Immature natural killer cell (primary cell): ENCODE results near the gene MAP2K6. TPM values are rescaled to one million over a fixed set of nuclear protein-coding genes. Genes with fewer than 3 reads are reported as not detected.

Experiments
- DNase-seq, 3 donors: peaks; one replicate each; pipeline ENCODE4 v3.0.0; 2022; ENCODE audit warnings: mixed read lengths in 1 of 3
- H3K27ac Mint-ChIP-seq, 6 donors: one replicate each; pipeline ENCODE4 v1.8.0; 2020; ENCODE audit warnings: mixed read lengths in 6 of 6, mild to moderate bottlenecking in 5 of 6, inconsistent platforms in 4 of 6, moderate library complexity in 3 of 6
- H3K27me3 Mint-ChIP-seq, 3 donors: one replicate each; pipeline ENCODE4 v1.8.0; 2020 to 2021; ENCODE audit warnings: low read depth in 3 of 3, mild to moderate bottlenecking in 3 of 3, mixed read lengths in 3 of 3, moderate library complexity in 3 of 3, inconsistent platforms in 1 of 3
- H3K36me3 Mint-ChIP-seq, 3 donors: one replicate each; pipeline ENCODE4 v1.8.0; 2020; ENCODE audit warnings: mixed read lengths in 3 of 3, inconsistent platforms in 2 of 3, mild to moderate bottlenecking in 2 of 3
- H3K4me1 Mint-ChIP-seq, 2 donors: one replicate each; pipeline ENCODE4 v1.8.0; 2020; ENCODE audit warnings: inconsistent platforms in 2 of 2, mild to moderate bottlenecking in 2 of 2, mixed read lengths in 2 of 2, moderate library complexity in 1 of 2
- H3K4me3 Mint-ChIP-seq, 5 donors: one replicate each; pipeline ENCODE4 v1.8.0; 2020; ENCODE audit warnings: mild to moderate bottlenecking in 5 of 5, mixed read lengths in 5 of 5, inconsistent platforms in 3 of 5, moderate library complexity in 3 of 5
- H3K9me3 Mint-ChIP-seq, 6 donors: one replicate each; pipeline ENCODE4 v1.8.0; 2020; ENCODE audit warnings: mild to moderate bottlenecking in 6 of 6, mixed read lengths in 6 of 6, inconsistent platforms in 4 of 6, moderate library complexity in 3 of 6
- polyA plus RNA-seq, 3 donors: library from polyadenylated mRNA; unstranded; fragments of 300-500 nt; fragmentation: Illumina TruSeq; gene quantifications; one replicate each; pipeline ENCODE4 v1.2.3, GENCODE V29; 2021

The MAP2K6 gene
- polyA plus RNA-seq, 3 donors from 2014 or later: 11.6 to 14.5 (median 13.9) TPM

DNA sequence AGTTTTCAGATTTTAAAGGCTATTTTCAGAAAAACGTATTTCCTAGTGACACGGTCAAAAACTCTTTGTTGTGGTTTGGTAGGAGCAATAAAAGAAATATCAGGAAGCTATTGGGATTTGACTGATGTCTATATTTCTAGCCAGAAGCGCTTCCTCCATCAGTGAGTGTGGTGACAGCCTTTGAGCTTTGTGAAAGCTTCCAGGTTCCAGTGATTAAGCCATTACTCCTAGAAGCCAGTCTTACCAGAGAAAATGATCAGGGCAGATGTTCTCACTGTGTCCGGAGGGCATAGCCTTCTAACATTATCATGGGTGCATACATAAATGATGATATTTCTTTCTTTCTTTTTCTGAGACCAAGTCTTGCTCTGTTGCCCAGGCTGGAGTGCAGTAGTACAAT lies 39.6 kb downstream of the MAP2K6 start:
- DNase-seq: no peak
- Mint-ChIP-seq H3K4me3 (no peak overlapping the region), H3K9me3 (no peaks in the 10 kb centered on the region), H3K36me3 (peaks cover 0 to 13% (median 4%) of the 10 kb centered on the region in 3 donors), H3K27ac (no peak overlapping the region), H3K4me1 (peaks cover 14 to 36% of the 10 kb centered on the region in 2 donors), H3K27me3 (no peaks in the 10 kb centered on the region)

DNA sequence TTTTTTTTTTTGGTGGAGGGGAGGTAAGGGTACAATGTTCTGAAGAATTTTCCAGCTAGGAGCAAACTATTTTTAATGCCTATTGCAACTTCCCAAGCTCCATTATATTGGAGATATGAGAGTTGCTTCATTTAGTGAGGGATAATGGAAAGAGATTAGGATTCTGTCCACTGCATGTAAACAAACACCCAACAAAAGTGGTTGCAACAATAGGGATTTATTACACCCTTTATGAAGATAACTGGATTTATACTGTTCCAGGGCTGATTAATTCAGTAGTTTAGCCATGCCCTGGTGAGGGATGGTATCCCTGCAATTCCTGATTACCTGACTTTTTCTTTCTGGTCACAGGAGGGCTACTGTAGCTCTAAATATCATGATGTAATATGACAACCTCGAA lies 40.5 kb downstream of the MAP2K6 start:
- H3K27ac Mint-ChIP-seq: no peak overlapping the region
- no peak for DNase-seq
- H3K27me3 Mint-ChIP-seq: no peaks in the 10 kb centered on the region
- no peaks in the 10 kb centered on the region for H3K9me3 Mint-ChIP-seq
- H3K36me3 Mint-ChIP-seq: peaks cover 0 to 13% (median 4%) of the 10 kb centered on the region in 3 donors
- H3K4me1 Mint-ChIP-seq: peaks cover 16 to 34% of the 10 kb centered on the region in 2 donors
- H3K4me3 Mint-ChIP-seq: no peak overlapping the region

DNA sequence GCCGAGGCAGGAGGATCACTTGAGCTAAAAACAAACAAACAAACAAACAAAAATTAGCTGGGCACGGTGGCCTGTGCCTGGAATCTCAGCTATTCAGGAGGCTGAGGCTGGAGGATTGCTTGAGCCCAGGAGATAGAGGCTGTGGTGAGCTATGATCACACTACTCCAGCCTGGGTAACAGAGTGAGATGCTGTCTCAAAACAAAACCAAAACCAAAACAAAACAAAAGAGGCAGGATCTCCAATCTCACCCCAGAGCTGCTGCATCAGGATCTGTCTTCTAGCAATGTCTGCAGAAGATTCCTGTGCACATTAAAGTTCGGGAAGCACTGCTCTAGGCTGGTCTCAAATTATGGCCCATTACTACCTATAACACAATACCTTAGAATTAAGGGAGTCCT lies 43.1 kb downstream of the MAP2K6 start:
- H3K27me3 Mint-ChIP-seq: no peaks in the 10 kb centered on the region
- peaks cover 12 to 19% of the 10 kb centered on the region in 2 donors for H3K4me1 Mint-ChIP-seq
- DNase-seq: no peak

DNA sequence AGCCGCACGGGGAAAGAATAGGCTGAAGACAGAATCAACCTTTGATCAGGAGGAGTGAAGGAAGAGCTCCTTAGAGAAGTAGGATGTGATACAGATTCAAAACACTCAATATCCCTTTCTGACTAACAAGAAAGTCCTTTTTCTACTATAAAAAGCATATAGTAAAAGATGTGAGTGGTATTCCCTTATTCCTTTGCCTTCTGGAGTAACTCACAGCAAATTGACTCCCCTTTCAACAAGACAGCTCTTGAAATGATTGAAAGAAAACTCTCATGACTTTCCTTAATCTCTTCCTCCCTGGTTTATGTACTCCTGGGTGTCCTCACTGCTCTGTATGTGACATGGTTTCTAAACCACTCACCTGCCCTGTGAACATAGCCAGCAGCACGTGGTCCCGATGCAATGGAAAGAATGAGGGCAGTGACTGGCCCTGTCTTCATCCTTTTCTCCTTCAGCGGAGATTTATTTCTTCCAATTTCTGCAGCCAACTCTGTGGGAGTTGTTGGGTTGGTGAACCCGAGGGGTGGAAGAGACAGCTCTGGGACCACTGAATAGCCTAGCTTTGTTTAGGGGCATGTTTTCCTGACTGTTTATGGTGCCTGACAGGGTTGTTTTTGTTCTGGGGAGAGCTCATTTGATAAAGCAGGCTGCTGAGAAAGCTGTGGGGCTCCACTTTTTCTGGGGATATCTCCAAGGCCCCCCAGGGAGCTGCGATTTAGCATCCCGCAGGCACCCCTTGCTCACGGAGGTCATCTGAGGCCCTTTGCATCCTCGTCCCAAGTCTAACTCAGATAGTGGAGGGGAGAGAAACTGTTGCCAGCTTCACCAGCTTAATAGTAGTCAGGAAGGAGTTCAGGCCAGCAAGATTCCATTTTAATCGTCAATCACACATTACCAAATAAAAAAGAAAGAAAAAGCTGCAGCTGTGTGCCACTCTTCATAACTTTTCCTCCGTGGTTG lies 46.7 kb downstream of the MAP2K6 start:
- H3K27me3 Mint-ChIP-seq: no peaks in the 10 kb centered on the region
- no peak for DNase-seq
- peaks cover 0 to 13% (median 4%) of the 10 kb centered on the region in 3 donors for H3K36me3 Mint-ChIP-seq
- H3K27ac Mint-ChIP-seq: peak overlapping the region in 1 of 6 donors; percentile 31
- H3K4me3 Mint-ChIP-seq: no peak overlapping the region
- H3K9me3 Mint-ChIP-seq: no peaks in the 10 kb centered on the region
- peaks cover 12 to 19% of the 10 kb centered on the region in 2 donors for H3K4me1 Mint-ChIP-seq

More for the DNA sequence above, 43.1 kb downstream of the MAP2K6 start:
- Mint-ChIP-seq H3K4me3 (no peak overlapping the region), H3K27ac (no peak overlapping the region), H3K36me3 (peaks cover 0 to 13% (median 4%) of the 10 kb centered on the region in 3 donors), H3K9me3 (no peaks in the 10 kb centered on the region)

DNA sequence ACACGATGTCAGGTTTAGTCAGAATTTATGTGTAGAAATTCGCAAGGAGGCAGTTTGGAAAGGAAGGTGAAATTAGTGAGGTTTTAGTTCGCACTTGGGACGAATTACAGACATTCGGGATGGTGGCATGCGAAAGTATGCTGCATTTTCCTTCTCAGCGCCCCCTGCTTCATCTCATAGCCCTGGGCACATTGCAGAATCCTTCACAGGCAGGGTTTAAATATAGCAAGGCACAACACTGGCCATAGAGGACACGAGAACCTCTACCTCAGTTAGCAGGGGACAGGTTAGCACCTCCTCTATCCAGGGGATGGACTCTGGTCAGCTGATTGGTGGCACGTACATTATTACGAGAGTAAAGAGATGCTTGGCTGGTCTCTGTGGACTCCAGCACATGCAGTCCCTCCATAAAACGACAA lies 47.5 kb downstream of the MAP2K6 start:
- no peaks in the 10 kb centered on the region for H3K27me3 Mint-ChIP-seq
- peaks cover 12 to 14% of the 10 kb centered on the region in 2 donors for H3K4me1 Mint-ChIP-seq
- H3K27ac Mint-ChIP-seq: no peak overlapping the region
- no peak for DNase-seq
- H3K4me3 Mint-ChIP-seq: no peak overlapping the region
- H3K36me3 Mint-ChIP-seq: peaks cover 0 to 6% (median 4%) of the 10 kb centered on the region in 3 donors
- no peaks in the 10 kb centered on the region for H3K9me3 Mint-ChIP-seq

DNA sequence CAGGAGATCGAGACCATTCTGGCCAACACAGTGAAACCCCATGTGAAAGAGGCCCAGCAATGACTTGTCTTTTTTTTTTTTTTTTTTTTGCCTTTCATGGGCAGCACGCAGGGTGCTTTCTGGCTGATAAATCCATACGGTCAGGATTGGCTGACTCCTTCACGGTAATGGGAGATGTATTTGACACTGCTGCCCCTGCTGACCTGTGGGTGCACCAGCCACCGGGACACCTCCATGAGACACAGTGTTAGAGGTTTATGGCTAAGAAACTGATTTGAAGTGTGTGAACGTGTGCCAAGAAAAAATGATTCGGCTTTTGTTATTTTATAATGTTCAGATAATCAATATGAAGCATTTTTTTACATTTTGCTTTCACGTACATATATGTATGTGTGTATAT lies 48.4 kb downstream of the MAP2K6 start:
- DNase-seq: no peak
- Mint-ChIP-seq H3K27me3 (peaks cover 0 to 2% (median 0%) of the 10 kb centered on the region in 3 donors), H3K4me3 (no peak overlapping the region), H3K36me3 (peaks cover 0 to 5% (median 4%) of the 10 kb centered on the region in 3 donors), H3K4me1 (peaks cover 8 to 11% of the 10 kb centered on the region in 2 donors), H3K9me3 (no peaks in the 10 kb centered on the region), H3K27ac (no peak overlapping the region)

DNA sequence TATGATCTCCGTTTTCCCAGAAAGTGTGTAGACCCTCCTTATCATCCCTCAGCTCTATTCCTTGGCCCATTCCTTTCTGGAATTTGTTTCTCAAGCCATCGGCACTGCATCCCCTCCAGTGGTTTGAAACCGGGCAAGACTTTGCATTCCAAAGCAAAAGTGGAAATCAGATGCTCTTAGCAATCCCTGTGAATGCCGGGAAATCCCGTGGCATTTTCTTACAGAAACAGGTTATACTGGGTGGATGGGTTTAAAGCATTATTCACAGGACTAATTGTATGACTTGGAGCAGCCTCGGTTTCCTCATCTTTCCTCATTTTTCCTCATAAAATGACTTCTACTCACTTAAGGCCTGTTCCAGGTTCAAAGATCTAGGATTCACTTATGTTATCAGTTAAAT lies 52.0 kb downstream of the MAP2K6 start:
- DNase-seq: no peak
- peaks cover 0 to 2% (median 0%) of the 10 kb centered on the region in 3 donors for H3K27me3 Mint-ChIP-seq
- peaks cover 0 to 4% (median 0%) of the 10 kb centered on the region in 3 donors for H3K36me3 Mint-ChIP-seq
- no peak overlapping the region for H3K27ac Mint-ChIP-seq
- H3K9me3 Mint-ChIP-seq: no peaks in the 10 kb centered on the region
- H3K4me3 Mint-ChIP-seq: no peak overlapping the region
- H3K4me1 Mint-ChIP-seq: peaks cover 0 to 5% of the 10 kb centered on the region in 2 donors

DNA sequence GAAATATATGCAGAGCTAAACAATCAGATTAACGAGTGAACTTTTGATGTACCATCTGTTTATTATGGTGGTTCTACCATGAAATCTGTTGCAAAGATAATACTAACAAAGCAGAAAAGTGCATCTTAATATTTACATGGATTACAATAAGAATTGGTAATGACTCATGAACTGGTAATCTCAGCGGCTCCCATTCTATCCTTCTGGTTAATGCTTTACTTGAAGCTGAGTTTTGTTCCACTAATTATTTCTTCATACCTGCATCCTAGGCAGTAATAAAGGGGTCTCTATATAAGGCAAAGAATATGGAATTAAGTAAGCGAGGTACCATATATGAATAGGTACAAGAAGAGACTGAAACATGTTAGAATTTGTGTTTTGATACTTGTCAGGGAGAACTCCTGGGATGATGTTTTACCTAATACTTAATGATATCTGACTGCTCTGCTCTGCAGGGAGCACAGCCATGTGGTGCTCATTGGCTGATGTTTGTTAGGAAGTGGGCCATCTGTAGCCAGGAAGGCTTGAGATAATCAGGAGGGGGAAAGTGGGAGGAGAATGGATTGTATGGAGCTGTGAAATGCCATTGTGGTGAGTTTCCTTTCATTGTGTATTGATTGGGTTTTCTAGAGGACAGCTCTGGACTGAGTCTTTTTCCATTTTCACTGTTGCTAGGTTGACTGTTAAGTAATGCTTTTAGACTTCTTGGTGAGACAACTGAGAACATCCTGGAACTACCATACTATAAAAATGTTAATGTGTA lies 52.6 kb downstream of the MAP2K6 start:
- no peaks in the 10 kb centered on the region for H3K9me3 Mint-ChIP-seq
- no peak for DNase-seq
- no peak overlapping the region for H3K27ac Mint-ChIP-seq
- peaks cover 0 to 5% of the 10 kb centered on the region in 2 donors for H3K4me1 Mint-ChIP-seq
- H3K4me3 Mint-ChIP-seq: no peak overlapping the region
- peaks cover 0 to 4% (median 0%) of the 10 kb centered on the region in 3 donors for H3K36me3 Mint-ChIP-seq
- H3K27me3 Mint-ChIP-seq: peaks cover 0 to 2% (median 0%) of the 10 kb centered on the region in 3 donors

DNA sequence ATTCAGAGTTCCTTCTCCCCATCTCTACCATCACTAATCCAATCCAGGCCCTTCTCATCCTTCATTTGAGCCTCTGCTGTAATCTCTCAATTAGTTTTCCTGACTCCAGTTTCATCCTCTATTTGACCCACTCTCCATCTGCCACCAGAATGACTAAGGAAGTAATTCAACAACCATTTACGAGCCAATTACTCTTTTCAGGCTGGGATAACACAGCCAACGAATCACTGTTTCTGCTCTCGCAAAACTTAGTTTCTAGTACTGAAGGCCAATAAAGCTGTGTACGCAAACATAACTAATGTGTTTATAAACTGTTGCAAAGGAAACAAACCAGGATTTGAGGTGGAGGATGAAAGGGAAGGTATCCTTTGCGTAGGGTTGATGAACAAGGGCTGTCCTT lies 53.7 kb downstream of the MAP2K6 start:
- no peak overlapping the region for H3K27ac Mint-ChIP-seq
- H3K9me3 Mint-ChIP-seq: no peaks in the 10 kb centered on the region
- H3K36me3 Mint-ChIP-seq: peaks cover 0 to 4% (median 0%) of the 10 kb centered on the region in 3 donors
- DNase-seq: no peak
- no peak overlapping the region for H3K4me3 Mint-ChIP-seq
- H3K4me1 Mint-ChIP-seq: peaks cover 0 to 5% of the 10 kb centered on the region in 2 donors
- H3K27me3 Mint-ChIP-seq: peaks cover 0 to 2% (median 0%) of the 10 kb centered on the region in 3 donors

DNA sequence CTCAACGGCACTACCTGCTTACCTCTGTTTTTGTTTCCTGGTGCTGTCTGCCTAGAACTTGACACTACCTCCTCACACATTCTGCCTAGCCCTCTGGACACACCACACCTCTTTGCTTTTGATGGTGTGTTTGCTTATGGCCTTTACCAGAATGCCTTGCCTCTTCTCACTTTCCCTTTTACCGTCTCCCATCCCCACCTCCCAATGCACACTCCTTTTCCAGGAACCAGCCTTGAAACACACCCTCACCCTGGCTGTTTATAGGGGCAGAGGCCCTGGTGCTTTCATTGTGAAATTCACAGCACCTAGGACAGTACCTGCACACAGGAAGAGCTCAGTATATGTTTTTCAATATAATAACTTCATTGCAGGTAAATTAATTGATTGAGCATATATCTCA lies 56.2 kb downstream of the MAP2K6 start:
- DNase-seq: no peak
- H3K9me3 Mint-ChIP-seq: no peaks in the 10 kb centered on the region
- H3K4me3 Mint-ChIP-seq: no peak overlapping the region
- H3K36me3 Mint-ChIP-seq: peaks cover 0 to 4% (median 0%) of the 10 kb centered on the region in 3 donors
- peaks cover 0 to 5% of the 10 kb centered on the region in 2 donors for H3K4me1 Mint-ChIP-seq
- H3K27ac Mint-ChIP-seq: peak overlapping the region in 1 of 6 donors; percentile 37
- peaks cover 0 to 2% (median 2%) of the 10 kb centered on the region in 3 donors for H3K27me3 Mint-ChIP-seq

DNA sequence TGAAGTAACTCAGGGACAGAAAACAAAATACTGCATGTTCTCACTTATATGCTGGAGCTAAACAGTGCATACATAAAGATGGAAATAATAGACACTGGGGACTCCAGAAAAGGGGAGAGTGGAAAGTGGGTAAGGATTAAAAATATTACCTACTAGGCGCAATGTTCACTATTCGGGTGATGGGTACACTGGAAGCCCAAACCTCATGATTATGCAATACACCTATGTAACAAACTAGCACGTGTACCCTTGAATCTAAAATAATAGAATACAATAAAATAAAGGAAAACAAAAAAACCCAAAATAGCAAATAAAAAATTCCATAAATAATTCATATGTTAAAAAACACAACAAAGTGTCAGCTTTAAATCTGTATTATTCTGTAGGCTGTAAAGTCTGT lies 56.9 kb downstream of the MAP2K6 start:
- no peak overlapping the region for H3K27ac Mint-ChIP-seq

DNA sequence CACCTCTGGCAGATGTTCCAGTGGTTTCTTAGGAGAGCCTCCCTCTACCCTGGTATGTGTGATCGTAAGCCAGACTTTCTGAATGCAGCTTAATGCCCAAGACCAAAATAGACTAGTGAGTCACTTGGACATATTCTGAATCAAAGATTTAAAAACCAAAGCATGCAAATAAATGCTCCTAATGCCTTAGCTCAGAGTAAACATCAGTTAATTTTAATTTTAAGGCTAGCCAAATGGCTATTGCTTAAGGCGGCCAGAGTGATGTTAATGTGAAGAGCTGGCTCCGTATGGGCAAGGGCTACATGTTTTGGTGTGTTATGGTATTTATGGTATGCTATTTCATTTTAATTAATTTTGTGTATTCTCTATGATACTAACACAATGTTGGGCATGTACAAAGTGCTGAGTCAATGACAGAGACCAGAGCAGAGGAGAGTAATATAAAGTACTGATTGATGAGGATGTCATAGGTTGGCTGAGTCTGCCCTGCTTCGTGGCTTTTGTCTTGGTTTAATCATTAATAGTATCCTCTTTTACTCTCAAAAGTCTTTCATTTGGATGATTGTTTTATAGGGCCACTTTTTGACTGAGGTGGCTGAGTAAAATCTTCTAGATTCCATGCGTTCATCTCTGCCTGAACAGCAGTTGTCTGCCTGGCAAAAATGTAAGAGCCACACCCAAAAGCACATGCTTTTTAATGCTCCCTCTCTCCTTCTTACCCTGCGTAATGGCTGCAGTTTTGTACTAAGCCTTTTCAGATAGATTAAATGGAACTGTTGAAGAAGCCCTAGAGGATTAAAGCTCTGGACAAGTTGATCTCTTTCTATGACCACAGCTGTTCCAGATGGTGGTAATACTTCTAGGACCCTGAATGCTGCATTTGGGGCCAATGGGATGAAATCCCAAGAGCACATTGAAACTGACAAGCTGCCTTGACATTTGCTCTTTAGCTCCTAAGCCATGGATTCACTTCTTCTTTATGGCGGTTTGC lies 59.6 kb downstream of the MAP2K6 start:
- Mint-ChIP-seq H3K36me3 (no peaks in the 10 kb centered on the region), H3K4me3 (no peak overlapping the region), H3K4me1 (peaks cover 22 to 23% of the 10 kb centered on the region in 2 donors), H3K9me3 (peaks cover 0 to 2% (median 0%) of the 10 kb centered on the region in 6 donors), H3K27me3 (peaks cover 0 to 2% (median 0%) of the 10 kb centered on the region in 3 donors), H3K27ac (no peak overlapping the region)
- no peak for DNase-seq

More for the DNA sequence above, 56.9 kb downstream of the MAP2K6 start:
- H3K27me3 Mint-ChIP-seq: peaks cover 0 to 2% (median 2%) of the 10 kb centered on the region in 3 donors
- peaks cover 0 to 2% (median 0%) of the 10 kb centered on the region in 6 donors for H3K9me3 Mint-ChIP-seq
- H3K4me3 Mint-ChIP-seq: no peak overlapping the region
- no peak for DNase-seq
- H3K4me1 Mint-ChIP-seq: peaks cover 0 to 5% of the 10 kb centered on the region in 2 donors
- peaks cover 0 to 2% (median 0%) of the 10 kb centered on the region in 3 donors for H3K36me3 Mint-ChIP-seq
